Measurements from ENCODE around the gene SHKBP1. TPM values are rescaled to one million over a fixed set of nuclear protein-coding genes. Genes with fewer than 3 reads are reported as not detected.
A peak's percentile ranks its signal among the peaks of the same experiment; 100 is the strongest.

SHKBP1 gene
- total and polyA plus RNA-seq, 4 donors, result 10.1 to 22.9 (median 15.4) TPM

DNA sequence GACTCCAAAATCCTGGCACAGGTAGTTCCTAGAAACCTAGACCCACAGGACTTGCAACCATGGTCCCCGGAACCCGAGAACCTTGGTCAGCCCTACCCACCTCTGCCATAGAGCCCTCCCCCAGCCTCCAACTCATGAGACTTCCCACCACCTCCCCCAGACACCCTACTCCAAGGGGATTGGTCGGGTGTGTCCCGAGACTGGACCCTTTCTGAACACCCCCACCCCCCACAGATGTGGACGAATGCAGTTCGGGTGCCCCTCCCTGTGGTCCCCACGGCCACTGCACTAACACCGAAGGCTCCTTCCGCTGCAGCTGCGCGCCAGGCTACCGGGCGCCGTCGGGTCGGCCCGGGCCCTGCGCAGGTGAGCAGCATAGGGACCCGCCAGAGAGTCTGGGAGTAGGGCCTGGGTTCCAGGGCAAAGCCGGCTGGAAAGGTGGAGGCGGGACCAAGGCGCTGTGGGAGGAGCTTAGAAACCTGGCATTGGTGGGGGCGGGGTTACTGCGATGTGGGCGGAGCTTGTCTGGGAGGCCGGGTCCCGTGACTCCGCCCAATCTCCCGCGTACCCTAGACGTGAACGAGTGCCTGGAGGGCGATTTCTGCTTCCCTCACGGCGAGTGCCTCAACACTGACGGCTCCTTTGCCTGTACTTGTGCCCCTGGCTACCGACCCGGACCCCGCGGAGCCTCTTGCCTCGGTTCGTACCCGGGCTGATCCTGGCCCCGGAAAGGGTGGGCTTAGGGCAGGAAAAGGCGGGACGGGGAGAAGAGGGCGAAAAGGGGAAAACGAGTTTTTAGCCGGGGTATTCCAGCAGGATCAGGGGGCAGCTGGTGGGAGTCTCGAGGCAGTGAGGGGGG is 36.4 kb downstream of the SHKBP1 start:
- TF ChIP-seq FOXA1 (IDR thresholded peaks at IDR 0.05), result no peak
- TF ChIP-seq, protein P1, sequence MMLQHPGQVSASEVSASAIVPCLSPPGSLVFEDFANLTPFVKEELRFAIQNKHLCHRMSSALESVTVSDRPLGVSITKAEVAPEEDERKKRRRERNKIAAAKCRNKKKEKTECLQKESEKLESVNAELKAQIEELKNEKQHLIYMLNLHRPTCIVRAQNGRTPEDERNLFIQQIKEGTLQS (IDR thresholded peaks at IDR 0.05), result no peak
- no peak for TF ChIP-seq NR2F2 (IDR thresholded peaks at IDR 0.05)
- peak; percentile 79 for DNase-seq (ENCODE audit: low spot score)
- Histone ChIP-seq H3K27me3 (ENCODE audit: control insufficient read depth in 4 of 4, insufficient read depth in 4 of 4, low read length in 3 of 4) (peaks cover 0 to 4% (median 0%) of the 10 kb centered on the region in 4 donors), H3K9ac (ENCODE audit: low read depth in 1 of 2, low read length in 2 of 2) (no peak overlapping the region), H3K4me1 (ENCODE audit: control insufficient read depth in 4 of 4, insufficient read depth in 4 of 4, low read length in 3 of 4) (peaks cover 6 to 20% (median 8%) of the 10 kb centered on the region in 4 donors), H3K9me3 (ENCODE audit: control insufficient read depth in 4 of 4, low read length in 3 of 4) (no peaks in the 10 kb centered on the region), H3K4me3 (ENCODE audit: low read depth in 1 of 3, low read length in 3 of 3) (peak overlapping the region in 1 of 3 donors; percentile 38), H3K27ac (ENCODE audit: low read depth in 1 of 2, low read length in 2 of 2) (peak overlapping the region in 1 of 2 donors; percentile 11), H3K36me3 (ENCODE audit: control insufficient read depth in 4 of 4, insufficient read depth in 3 of 4, low read depth in 1 of 4, low read length in 3 of 4) (peaks cover 0 to 1% (median 0%) of the 10 kb centered on the region in 4 donors)
- 30% methylated on average over 50 of the region's 50 CpGs for WGBS

DNA sequence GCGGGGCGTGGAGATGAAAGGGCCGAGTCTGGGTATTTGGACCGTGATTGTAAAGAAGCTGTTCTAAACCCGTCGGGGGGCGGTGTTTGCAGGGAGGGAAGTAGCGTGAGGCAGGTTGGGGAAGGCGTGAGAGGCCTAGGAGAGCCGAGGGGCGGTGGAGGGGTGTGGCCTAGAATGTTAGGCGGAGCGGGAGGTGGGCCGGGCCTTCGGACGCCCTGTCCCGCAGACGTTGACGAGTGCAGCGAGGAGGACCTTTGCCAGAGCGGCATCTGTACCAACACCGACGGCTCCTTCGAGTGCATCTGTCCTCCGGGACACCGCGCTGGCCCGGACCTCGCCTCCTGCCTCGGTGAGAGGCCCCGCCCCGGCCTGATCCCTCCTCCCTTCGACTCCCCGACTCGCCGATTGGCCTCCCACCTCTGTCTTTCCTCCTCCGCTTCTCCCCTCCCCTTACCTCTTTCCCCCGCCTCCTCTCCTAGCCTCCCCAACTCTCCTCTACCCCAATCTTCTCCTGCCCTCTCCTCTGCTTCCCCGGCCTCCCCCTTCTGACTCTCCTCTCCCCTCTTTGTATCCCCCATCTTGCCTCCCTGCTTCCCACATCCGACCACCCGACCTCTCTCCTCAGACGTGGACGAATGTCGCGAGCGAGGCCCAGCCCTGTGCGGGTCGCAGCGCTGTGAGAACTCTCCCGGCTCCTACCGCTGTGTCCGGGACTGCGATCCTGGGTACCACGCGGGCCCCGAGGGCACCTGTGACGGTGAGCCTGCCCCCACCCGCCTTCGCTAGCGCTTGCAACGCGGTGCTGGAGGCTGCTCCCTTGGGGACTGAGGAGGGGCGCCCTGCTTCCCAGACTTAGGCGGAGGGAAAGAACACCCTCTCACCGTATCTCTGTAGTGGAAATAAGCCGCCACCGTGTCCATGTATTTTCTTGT is 37.3 kb downstream of the SHKBP1 start:
- Histone ChIP-seq H3K9me3 (ENCODE audit: control insufficient read depth in 4 of 4, low read length in 3 of 4) (no peaks in the 10 kb centered on the region), H3K36me3 (ENCODE audit: control insufficient read depth in 4 of 4, insufficient read depth in 3 of 4, low read depth in 1 of 4, low read length in 3 of 4) (peaks cover 0 to 1% (median 0%) of the 10 kb centered on the region in 4 donors), H3K9ac (ENCODE audit: low read depth in 1 of 2, low read length in 2 of 2) (no peak overlapping the region), H3K4me1 (ENCODE audit: control insufficient read depth in 4 of 4, insufficient read depth in 4 of 4, low read length in 3 of 4) (peaks cover 6 to 20% (median 8%) of the 10 kb centered on the region in 4 donors), H3K27me3 (ENCODE audit: control insufficient read depth in 4 of 4, insufficient read depth in 4 of 4, low read length in 3 of 4) (peaks cover 0 to 4% (median 0%) of the 10 kb centered on the region in 4 donors), H3K4me3 (ENCODE audit: low read depth in 1 of 3, low read length in 3 of 3) (peak overlapping the region in 2 of 3 donors; percentile 17 to 38), H3K27ac (ENCODE audit: low read depth in 1 of 2, low read length in 2 of 2) (peak overlapping the region; percentile 11 to 19)
- DNase-seq (ENCODE audit: low spot score), result peak; percentile 73
- TF ChIP-seq RAD21 (IDR thresholded peaks at IDR 0.05) (no peak), TAF1 (conservative IDR thresholded peaks at IDR 0.05) (no peak), YY1 (IDR thresholded peaks at IDR 0.05) (no peak), FOXA2 (IDR thresholded peaks at IDR 0.05) (no peak), RXRA (IDR thresholded peaks at IDR 0.05) (no peak), FOXA1 (IDR thresholded peaks at IDR 0.05) (no peak)
- TF ChIP-seq, protein P2, sequence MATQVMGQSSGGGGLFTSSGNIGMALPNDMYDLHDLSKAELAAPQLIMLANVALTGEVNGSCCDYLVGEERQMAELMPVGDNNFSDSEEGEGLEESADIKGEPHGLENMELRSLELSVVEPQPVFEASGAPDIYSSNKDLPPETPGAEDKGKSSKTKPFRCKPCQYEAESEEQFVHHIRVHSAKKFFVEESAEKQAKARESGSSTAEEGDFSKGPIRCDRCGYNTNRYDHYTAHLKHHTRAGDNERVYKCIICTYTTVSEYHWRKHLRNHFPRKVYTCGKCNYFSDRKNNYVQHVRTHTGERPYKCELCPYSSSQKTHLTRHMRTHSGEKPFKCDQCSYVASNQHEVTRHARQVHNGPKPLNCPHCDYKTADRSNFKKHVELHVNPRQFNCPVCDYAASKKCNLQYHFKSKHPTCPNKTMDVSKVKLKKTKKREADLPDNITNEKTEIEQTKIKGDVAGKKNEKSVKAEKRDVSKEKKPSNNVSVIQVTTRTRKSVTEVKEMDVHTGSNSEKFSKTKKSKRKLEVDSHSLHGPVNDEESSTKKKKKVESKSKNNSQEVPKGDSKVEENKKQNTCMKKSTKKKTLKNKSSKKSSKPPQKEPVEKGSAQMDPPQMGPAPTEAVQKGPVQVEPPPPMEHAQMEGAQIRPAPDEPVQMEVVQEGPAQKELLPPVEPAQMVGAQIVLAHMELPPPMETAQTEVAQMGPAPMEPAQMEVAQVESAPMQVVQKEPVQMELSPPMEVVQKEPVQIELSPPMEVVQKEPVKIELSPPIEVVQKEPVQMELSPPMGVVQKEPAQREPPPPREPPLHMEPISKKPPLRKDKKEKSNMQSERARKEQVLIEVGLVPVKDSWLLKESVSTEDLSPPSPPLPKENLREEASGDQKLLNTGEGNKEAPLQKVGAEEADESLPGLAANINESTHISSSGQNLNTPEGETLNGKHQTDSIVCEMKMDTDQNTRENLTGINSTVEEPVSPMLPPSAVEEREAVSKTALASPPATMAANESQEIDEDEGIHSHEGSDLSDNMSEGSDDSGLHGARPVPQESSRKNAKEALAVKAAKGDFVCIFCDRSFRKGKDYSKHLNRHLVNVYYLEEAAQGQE (IDR thresholded peaks at IDR 0.05), result no peak
- TF ChIP-seq, protein P3, sequence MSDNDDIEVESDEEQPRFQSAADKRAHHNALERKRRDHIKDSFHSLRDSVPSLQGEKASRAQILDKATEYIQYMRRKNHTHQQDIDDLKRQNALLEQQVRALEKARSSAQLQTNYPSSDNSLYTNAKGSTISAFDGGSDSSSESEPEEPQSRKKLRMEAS (IDR thresholded peaks at IDR 0.05), result no peak
- TF ChIP-seq, protein P4, sequence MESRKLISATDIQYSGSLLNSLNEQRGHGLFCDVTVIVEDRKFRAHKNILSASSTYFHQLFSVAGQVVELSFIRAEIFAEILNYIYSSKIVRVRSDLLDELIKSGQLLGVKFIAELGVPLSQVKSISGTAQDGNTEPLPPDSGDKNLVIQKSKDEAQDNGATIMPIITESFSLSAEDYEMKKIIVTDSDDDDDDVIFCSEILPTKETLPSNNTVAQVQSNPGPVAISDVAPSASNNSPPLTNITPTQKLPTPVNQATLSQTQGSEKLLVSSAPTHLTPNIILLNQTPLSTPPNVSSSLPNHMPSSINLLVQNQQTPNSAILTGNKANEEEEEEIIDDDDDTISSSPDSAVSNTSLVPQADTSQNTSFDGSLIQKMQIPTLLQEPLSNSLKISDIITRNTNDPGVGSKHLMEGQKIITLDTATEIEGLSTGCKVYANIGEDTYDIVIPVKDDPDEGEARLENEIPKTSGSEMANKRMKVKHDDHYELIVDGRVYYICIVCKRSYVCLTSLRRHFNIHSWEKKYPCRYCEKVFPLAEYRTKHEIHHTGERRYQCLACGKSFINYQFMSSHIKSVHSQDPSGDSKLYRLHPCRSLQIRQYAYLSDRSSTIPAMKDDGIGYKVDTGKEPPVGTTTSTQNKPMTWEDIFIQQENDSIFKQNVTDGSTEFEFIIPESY (IDR thresholded peaks at IDR 0.05), result no peak
- WGBS, result 8% methylated on average over 67 of the region's 67 CpGs
